Kidney tubule cell (primary cell): ENCODE data around the gene GRIK2.
"Not testable (repeated sequence)": the region's sequence is repeated elsewhere in the genome, so short reads cannot be mapped to it uniquely, and the experiment has no call there.

Experiments
- DNase-seq: peaks from one replicate; pipeline ENCODE4 v3.0.0-alpha.2; 2018; ENCODE audit warnings: low spot score

The GRIK2 gene

DNA sequence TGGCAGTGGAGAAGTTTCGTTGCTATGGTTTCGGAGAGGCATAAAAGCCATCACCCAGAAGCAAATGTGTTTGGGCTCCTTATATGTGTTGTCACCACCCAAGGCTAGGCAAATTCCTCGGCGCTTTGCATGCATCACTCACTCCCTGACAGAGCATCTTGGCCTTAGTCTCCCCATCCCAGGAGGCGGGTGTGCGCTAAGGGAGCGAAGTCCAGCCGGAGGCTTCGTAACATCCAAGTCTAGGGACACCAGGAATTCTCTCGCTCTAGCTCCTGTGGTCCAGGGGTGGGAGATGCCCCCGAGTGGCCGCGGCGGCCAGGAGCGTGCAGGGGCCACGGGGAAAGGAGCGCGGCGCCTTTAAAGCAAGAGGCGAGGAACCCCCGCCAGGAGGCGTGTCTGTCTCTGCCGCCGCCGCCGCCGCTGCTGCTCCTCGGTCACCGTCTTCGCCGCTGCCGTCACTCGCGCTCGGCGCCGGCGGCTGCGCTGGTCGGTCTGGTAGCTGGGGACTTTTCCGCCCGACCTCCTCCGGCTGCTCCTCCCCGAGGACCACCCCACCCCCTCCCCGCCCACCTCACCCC is at the start of gene GRIK2:
GRIK2 (plus strand) TSS at position 458 of the 578 bp plus-strand sequence.
- peak; percentile 54 for DNase-seq

DNA sequence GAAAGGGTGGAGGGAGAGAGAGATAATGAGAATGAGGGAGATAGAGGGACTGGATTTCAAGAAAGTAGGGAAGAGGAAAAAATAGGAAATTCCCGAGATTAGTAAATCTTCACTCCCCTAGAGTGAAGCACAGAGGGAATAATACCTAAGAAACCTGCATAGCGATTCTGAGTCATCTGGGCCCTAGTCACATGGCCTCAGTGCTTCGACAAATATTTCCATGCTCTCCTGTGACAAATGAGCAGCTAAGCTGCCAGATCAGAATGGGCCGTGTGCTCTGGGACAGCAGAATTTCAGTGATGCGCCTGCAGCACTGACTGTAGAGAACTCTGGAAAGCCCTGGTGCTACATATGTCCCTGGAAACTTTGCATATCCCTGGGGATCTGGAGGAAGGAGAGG is 48.6 kb upstream of the GRIK2 start:
- peak; percentile 1 for DNase-seq

DNA sequence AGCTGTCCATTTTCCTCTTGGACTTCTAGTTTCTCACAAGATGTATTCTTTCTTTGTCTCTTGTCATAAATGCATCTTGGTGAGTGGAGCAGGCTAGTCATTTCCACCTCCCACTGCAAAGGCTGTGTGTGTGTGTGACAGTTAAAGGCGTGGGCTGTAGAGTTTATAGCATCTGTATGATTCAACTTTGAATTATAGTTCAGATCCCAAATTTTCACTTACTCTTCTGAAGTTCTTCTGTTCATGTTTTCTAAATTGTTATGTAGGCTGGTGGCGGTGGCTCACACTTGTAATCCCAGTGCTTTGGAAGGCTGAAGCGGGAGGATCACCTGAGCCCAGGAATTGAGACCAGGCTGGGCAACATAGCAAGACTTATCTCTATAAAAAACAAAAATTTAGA is 44.7 kb upstream of the GRIK2 start:
- no peak for DNase-seq

DNA sequence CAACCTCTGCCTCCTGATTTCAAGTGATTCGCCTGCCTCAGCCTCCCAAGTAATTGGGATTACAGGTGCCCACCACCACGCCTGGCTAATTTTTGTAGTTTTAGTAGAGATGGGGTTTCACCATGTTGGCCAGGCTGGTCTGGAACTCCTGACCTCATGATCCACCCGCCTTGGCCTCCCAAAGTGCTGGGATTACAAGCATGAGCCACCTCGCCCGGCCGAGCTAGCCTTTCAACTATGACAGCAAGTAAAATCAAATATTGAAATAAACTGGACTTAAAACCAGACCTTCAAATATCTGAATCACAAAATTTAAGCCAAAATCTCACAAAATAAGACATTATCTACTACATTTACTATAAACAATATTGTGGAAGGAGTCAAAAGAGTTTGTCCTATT is 42.9 kb upstream of the GRIK2 start:
- not testable (repeated sequence) for DNase-seq

DNA sequence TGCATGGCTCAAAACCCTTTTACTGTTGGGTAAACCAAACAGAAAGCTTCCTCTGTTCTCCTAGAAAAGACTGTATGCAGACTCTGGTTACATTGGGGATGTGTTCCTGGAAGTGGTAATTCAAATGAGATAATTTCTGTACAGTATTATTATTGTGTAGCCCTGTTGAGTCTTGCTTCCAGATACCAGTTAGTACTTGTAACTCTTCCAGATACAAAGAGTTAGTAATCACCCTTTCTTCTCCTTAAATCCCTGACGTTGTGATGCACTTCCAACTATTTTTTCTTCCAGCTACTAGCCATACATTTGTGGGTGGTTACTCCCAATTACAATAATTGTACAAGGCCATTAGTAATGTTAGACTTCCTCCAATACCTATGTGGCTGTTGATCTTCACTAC is 42.3 kb upstream of the GRIK2 start:
- no peak for DNase-seq

DNA sequence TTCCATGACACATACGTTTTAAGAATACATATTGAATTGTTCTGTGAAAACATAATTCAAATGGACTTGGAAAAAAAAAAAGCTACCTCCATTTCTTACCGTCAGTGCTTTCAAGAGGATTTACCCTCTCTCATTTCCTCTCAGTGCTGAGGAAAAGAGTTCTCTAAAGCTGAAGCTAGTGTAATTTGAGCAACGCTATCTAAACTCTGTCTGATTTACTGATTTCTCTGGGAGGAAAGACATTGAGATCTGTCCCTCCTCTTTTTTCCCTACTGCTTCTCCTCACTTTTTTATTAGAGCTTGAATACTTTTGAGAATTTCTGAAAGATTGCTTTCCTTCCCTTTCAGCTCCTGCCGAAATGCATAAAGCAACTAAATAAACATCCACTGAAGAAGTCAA is 41.2 kb upstream of the GRIK2 start:
- no peak for DNase-seq

DNA sequence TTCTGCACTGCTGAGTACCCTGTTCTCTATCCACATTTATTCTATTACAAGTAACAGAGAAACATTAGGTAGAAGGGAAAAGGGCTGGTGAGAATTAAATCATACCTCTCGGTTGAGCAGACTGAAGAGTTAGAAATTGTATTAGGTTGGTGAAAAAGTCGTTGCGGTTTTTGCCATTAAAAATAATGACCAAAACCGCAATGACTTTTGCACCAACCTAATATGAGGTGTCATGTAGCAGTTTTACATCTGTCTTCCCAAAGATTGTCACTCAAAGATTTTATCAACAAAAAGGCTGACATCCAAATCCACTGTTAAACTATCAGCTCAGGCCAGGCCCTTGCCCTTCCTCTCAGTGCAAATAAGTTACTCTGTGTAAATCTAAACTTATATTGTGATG is 28.3 kb upstream of the GRIK2 start:
- DNase-seq, result no peak

DNA sequence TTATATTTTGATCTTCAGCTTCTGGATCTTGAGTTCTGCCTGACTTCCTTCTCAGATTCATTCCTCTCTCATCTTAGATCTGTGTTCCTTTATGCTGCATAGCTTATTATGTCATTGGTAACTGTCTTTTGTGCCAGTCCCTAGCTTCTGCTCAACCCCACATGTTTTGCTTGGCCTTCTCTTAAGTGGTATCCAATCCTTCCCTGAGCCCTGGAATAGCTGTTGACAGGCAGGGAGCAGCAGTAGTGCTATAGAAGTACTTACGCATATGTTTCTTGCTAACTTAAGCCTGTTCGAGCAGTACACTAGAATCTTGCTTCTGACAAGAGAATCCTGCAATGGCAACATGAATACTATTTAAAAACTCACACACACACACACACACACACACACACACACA is 13.6 kb upstream of the GRIK2 start:
- no peak for DNase-seq

DNA sequence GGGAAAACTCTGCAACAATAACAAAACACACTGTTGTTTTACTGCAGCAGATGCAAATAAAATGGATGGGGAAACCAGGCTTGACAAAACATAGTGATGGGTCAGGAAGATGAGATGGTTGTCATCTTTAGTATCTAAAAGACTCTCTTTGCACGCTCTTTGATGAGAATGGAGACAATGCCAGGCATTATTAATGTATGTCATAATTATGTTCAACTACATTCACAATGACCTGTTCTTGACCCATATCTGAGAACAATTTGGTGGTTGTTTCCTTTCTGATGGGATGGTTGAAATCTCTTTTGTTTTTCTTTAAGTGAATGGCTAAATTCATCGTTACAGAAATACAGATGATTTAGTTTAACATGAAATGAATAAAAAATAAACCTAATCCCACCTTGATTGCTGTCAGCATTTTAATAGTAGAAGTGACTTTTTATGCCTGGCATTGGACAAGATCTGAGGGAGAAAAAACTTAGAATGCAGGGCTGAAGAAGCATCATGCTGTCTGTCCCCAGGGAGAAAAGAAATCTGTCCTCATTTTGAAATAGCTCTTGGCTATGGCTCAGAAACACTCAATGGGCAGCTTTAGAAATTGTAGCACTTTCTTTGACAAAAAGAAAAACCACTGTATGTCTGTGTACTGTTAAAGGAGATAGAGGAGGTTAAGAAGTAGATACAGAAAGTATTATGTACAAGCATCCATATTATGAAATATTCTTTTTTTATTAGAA is 12.4 kb upstream of the GRIK2 start:
- no peak for DNase-seq

DNA sequence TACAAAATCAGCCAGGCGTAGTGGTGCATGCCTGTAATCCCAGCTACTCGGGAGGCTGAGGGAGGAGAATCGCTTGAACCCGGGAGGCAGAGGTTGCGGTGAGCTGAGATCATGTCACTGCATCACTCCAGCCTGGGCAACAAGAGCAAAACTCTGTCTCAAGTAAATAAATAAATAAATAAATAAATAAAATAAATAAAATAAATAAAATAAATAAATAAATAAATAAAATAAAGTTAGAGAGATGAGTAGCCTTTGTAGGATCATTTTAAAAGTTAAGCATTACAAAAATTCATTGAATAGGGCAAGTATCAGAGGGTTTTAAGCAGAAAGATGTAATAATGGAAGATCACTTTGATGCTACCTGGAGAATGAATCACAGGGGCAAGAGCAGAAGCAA is 9.8 kb upstream of the GRIK2 start:
- not testable (repeated sequence) for DNase-seq

DNA sequence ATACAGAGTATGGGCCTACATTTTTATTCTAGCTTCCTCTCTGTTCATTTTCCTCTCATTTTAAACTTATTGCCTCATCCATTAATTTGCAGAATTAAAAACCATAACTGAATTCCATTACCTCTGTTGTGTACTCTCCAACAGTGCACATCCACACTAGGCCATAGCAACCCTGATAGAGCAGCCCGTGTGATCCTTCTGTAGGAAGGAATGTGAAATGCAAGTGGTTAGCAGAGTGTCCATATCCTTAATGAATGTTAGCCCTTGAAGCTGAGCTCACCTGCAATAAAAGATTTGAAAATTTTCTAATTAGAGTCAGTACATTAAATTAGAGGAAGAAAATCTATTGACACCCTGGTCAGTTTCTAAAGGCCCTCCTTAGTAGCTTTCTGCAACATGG is 6.5 kb upstream of the GRIK2 start:
- DNase-seq, result peak; percentile 17

DNA sequence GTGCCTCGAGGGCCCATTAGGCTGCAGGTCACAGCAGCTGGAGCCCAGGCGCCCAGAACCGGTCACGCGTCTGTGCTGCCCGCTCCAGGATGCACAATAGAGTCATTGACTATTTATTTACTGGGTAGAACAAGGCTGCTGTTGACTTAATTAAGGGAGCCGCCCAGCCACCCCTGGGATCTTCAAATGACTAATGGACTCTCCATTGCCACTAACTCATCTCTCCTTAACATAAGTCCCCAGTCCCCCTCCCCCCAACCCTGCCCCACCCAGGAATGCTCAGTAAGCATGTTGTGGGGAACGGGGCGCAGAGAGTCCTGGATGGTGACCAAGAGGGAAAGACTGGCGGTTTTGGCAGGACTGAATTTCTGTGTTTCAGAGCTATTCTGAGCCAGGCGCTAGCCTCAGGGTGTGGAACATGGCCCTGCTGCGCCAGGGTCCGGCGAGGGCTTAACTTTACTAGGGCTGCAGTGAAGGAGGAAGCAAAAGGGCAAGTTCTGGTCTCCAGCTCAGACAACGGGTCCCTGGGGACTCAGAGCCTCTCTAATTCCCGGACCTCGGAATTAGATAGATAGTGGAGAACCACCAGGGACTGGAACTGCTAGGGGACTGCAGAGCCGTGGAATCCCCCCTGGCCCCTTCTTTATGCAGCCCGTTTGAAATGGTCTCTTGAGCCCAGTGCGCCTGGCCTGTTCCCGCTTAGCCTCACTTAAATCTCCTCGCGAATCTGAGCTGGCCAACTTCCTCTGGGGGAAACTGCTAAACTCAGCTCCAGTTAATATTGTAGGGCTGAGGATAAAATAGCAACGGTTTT is 1.5 kb upstream of the GRIK2 start:
- DNase-seq, result peak; percentile 27

DNA sequence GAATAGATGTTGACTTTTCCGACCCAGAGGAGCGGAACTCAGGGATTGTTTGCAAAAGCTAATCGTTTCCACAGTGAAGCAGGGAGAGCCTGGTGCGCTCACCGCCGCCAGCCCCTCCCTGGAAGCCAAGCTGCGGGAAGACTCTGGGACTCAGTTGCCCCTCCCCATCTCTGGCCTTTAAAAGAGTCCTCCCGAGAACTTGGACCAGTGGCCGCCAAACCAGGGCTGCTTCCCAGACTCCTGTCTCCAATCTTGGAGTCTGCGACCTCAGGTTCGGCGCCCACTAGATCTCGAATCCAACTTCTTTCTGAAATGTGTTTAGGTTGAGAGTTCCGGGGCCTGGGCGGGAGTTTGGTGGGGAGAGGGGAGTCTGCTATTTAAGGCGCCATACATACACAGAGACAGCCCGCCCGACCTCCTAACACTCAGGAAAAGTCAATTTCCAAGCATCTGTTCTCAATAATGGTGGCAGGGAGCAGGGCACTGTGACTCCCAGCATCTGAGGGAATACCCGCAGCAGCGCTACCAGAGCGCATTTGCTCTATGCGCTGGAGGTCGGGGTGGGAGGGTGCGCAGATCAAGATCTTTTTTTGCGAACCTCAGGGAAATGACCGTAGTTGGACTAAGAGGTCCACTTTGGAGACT is 800 bp upstream of the GRIK2 start:
- DNase-seq, result peak; percentile 27

DNA sequence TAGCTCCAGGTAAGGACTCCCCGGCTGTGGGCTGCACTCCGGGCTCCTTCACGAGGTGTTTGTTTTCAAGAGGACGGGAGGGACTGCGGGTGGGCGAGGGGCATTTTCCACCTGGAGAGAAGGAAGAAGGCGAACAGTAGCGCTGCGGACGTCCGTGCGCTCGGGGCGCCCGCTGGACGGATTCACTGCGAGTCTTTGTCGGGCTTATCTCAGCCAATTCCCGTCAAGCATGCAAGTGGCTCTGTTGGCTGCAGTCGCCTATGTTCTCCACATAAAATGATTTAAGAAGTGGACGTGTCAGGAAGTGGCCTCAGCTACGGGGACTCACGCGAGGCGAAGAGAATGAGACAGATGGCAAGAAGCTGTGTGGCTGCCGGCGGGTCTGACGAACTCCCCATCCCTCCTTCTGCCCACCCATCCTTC is 332 bp downstream of the GRIK2 start:
- DNase-seq, result peak; percentile 26

DNA sequence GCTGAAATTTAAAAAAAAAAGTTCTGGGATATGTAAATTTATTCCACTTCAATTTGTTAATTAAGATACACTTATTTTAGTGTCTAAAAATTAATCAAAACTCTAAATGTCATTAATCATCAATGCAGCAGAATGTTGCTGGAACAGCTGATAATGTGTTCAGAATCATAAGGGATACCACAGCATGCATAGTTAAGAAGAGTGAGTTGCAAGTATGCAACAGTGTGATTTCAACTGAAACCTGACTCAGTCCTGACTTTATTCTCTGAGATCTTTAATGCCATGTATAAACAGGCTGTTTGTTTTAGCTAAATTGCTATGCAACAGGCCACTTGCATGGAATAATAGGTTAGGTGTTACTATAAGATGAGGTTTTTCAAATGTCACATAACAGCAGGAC is 1.4 kb downstream of the GRIK2 start:
- peak; percentile 2 for DNase-seq

DNA sequence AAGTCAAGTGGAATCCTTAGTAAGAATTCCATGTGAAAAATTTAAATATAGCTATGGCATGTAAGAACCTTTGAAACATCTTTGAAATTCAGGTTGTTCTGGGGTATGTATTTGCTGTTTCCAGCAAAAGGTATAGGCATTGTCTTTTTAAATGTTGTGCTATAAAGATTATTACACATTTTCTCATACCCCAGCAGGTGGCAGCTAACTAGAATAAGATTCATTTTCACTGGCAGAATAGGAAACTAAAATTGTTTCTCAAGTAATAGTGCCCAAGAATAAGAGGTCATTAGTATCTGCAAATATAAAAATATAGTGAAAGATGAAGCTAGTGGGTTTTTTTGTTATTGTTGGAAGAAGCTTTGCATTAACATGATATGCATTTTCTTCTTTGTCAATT is 1.8 kb downstream of the GRIK2 start:
- peak; percentile 2 for DNase-seq

DNA sequence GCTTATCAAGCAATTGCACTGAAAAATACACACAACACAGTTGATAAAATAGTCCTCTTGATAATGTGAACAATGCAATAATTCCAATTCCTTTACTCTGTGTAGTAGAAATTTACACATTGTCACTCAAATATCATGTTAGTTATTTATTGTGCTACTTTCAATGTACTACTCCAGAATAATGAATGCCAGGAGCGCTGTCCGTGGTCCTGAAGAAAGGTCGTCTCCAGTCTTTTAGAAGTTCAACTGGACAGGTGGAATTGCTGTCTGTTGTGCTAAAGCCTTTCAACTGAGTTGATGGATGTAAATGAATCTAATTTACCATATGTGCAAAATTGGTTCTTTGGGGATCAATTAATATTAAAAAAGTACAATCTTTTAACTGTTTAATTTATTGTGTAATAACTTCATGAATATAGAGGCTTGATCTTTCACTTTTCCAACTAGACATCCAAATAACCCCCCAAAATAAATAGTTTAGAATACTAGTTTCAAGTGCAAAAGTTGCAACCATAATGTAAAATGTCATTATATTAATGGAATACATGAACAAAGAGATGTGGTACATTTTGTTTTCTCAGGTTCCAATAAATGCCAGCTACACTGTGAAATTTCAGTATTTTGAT is 3.2 kb downstream of the GRIK2 start:
- DNase-seq, result peak; percentile 60

DNA sequence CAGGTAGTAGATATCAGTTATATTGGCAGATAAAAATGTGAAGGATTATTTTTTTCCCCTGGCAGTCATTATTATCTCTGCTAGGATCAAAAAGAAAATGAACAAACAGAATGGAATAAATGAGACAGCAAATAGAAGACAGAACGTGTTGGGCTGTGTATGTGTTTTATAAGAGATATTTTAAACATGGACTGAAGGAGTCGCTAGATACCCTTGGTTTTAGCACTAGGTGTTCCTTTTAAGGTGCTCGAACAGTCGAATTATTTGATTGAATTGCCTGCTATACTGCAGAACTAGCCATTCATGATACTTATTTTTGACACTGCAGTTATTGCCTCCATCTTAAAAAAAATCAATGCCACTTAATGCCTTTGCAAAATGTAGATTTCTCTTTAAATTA is 3.7 kb downstream of the GRIK2 start:
- DNase-seq, result peak; percentile 12

DNA sequence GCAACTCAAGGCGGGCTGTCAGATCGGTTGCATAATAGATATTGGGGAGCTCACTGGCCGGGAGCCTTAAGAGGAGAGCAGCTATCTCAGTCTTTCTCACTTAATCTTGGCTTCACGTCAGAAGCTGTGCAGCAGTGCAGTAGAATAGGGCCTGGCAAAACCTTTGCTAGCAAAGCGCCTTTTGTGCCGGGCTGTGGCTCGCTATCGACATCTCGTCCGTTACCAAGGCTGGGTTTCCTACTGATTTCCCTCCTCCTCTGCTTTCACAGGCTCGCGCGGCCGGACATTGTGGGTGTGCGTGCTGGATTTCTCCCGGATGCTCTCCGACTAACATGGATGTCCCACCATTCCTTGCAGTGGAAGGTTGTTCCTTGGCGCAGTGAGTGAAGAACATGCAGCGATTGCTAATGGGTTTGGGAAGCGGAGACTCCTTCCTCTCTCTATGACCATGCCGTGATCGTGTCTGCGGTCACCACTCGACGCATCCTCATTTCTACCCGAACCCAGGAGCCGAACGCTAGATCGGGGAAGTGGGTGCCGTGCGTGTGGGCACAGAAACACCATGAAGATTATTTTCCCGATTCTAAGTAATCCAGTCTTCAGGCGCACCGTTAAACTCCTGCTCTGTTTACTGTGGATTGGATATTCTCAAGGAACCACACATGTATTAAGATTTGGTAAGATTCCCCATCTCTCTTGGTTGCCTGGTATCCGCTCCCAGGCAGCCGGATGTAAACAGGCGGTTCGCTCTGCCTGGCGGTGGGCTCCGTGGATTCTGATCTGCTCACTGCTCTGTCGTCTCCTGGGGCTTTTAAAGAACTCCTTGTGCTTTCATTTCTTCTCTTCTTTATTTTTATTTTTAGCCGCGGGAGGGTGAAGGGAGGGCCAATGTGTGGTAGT is 5.5 kb downstream of the GRIK2 start:
- no peak for DNase-seq

DNA sequence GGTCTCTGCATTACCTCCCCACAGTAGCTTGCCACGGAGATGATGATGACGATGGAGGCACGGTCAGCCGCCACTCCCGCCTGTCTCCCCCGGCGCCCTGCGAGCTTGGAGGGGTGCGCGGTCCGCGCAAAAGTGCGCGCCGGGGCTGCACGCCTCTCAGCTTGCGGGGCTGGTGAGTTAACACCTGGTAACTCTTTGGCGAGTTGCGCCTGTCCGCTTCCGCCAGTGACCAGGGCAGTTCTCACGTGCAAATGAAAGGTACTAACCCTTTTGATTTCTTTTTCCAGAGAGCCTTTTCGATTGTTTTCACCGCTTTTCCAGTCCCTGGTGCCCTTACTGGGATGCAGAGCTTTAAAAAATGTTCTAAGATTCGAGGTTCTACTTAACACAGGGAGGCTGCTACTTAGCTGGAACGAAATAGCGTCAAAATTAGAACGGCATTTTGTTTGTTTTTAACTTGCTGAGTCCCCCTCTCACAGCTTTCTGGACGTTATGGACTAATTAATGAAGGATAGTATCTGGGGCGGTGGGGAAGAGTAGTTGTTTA is 6.2 kb downstream of the GRIK2 start:
- no peak for DNase-seq
